Neural cell (in vitro differentiated cells): Measurements from ENCODE around the gene RAB40AL.

Experiments used
- EP300 ChIP-seq: fragments of 450-650 bp; conservative IDR thresholded peaks from 2 replicates; pipeline ENCODE4 v1.6.1; 2014; ENCODE audit warnings: antibody characterized with exemption, mild to moderate bottlenecking, moderate library complexity; ENCODE audit not compliant: poor library complexity, severe bottlenecking
- POLR2AphosphoS5 ChIP-seq: IDR thresholded peaks from 2 replicates; pipeline ENCODE4 v1.6.1; 2012
- TF ChIP-seq, protein P1 (sequence below): fragments of 450-650 bp; IDR thresholded peaks from 2 replicates; pipeline ENCODE4 v1.5.1; 2014; ENCODE audit warnings: antibody characterized with exemption, mild to moderate bottlenecking, moderate library complexity; ENCODE audit not compliant: poor library complexity, severe bottlenecking

DNA sequence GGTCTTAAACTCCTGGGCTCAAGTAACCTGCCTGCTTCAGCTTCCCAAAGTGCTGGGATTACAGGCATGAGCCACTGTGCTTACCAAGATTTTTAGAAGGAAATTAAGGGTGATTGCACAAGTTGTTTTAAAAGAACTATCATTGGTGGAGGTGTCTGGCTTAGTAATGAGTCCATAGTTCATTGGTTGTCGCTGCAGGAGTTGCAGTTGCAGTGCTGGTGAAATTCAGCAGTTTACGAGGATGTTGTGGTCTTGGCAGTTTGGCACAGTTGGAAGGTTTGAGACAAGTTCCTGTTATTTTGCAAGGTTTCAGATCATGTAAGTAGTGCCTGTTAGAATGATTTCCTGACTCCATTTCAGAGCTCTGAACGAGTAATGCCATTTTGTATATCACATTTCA is 48.1 kb downstream of the RAB40AL start:
- TF ChIP-seq, protein P1, sequence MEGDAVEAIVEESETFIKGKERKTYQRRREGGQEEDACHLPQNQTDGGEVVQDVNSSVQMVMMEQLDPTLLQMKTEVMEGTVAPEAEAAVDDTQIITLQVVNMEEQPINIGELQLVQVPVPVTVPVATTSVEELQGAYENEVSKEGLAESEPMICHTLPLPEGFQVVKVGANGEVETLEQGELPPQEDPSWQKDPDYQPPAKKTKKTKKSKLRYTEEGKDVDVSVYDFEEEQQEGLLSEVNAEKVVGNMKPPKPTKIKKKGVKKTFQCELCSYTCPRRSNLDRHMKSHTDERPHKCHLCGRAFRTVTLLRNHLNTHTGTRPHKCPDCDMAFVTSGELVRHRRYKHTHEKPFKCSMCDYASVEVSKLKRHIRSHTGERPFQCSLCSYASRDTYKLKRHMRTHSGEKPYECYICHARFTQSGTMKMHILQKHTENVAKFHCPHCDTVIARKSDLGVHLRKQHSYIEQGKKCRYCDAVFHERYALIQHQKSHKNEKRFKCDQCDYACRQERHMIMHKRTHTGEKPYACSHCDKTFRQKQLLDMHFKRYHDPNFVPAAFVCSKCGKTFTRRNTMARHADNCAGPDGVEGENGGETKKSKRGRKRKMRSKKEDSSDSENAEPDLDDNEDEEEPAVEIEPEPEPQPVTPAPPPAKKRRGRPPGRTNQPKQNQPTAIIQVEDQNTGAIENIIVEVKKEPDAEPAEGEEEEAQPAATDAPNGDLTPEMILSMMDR = no peak
- no peak for TF ChIP-seq POLR2AphosphoS5
- TF ChIP-seq EP300 = no peak
